G401 (cell line): ENCODE measurements around the gene IL1RAPL1. TPM values are rescaled to one million over a fixed set of nuclear protein-coding genes. Genes with fewer than 3 reads are reported as not detected.

Source experiments
- DNase-seq: peaks from one replicate; pipeline ENCODE4 v3.0.0-alpha.2; 2015; ENCODE audit warnings: low spot score
- in situ Hi-C: cut with HindIII; loops from 2 replicates; pipeline ENCODE4 v1.10.0; 2016; ENCODE audit warnings: low sequenced_read_pairs, mixed read lengths
- total RNA-seq: library from RNA; depleted of rRNA; stranded (reverse); fragments of >200 nt; shearing (Covaris generic); gene quantifications from 2 replicates; pipeline ENCODE4 v1.2.3, GENCODE V29; 2014

The IL1RAPL1 gene
- total RNA-seq, 1 experiment from 2014 or later, result not detected

DNA sequence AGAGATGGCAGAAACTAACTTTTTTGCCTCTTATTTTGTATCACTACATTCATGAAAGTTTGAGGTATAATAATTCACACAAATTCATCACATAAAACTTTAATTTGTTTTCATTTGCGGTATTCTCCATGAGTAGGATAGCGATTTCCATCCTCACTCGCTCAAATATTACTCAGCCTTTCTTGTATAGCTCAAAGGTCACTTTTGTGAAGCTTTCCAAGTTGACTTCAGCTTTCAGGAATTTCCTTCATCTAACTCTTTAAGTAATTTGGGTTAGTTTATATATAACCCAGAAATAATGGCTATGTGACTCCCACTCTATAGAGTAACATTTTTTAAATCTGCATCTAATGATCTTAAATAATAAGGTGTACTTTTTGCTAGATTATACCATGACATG is 314.4 kb downstream of the IL1RAPL1 start:
- in situ Hi-C loops, result no loop called here
- DNase-seq, result no peak

DNA sequence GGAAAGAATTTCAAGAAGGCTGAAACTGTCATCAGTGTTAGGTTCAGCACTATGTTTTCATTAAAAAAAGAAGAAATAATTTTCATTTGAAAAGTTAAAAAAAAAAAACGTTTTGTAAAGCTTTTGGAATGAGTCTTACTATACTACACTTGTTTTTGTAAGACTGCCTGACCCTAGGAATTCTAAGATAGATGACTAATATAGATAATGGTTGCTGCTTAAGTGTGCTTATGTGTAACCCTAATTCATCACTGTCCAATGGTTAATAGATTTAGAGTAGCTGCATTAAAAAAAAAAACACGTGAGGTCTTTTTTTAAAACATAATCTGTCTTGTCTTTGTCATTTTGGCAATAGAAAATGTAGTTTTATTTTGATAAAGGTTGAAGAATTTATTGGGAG is 323.2 kb downstream of the IL1RAPL1 start:
- in situ Hi-C loops, result no loop called here

DNA sequence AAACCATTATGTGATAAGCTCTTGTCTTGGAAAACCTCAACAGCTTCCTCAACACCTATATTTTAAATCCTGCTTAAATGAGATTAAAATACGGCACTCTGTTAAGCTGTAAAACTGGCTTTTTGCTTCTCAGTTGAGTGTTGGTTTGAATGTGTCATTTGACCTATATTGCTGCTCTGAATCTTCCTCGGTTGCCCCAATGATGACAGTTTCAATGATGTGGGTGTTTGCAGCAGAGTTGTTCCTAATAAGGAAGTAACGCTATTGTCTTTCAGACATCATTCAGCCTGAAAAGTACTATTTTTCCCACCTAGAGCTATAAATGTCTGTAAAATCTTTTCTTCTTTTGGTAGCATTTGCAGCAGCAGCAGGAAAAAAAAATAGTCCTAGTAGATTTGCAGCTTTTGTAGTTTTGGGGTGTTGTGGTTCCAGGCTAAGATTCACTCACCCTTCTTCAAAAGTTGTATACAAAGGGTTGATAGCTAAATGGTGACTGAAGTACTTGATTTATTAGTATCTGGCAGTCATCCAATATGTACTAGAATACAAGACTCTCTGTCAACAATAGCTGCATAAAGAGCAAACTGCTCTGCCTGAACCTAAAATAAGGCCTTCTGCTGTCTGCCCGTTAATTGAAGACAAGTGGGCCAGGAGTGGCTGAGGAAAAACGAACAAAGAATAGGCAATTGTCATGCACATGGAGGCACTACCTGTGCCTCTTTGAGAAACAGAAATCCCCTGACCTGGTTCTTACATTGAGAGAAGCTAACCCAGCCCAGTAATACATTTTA is 333.1 kb downstream of the IL1RAPL1 start:
- in situ Hi-C loops, result no loop called here
- DNase-seq, result peak; percentile 19

More for the DNA sequence above, 323.2 kb downstream of the IL1RAPL1 start:
- no peak for DNase-seq

DNA sequence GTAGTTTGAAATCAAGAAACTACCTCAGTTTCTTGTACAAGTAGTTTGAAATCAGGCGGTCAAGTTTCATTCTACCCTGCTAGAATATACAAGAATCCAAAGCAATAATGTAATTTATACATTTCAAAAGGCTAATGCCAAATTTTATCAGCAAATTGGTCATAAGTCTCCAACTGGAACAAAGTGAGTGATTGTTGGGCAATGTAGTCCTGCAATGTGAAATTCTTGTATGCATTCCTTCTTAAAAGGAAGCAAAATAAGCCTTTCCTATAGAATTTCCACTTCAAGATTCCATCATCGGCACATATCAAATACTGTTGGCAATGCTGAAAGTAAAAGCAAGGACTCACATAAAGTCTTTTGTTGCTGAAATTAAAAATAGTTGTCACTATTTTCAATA is 334.9 kb downstream of the IL1RAPL1 start:
- no peak for DNase-seq
- in situ Hi-C loops, result no loop called here

DNA sequence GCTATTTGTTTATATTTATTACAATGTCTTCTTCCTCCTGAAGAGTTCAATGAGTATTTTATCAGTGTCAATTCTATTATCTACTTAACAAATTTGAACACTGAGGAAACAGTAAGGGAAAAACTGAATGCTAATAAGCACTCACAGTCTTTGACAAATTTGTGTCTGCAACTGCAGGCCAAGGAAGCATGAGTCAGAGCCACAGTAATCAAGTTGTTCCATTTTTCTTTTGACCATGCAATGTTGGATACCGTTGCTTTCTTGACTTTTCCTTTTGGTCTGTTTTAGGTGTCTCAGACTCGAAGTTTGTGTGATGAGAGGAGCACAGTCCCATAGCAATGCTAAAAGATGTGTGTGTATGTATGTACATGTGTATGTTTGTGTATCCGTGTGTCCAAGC is 359.6 kb downstream of the IL1RAPL1 start:
- DNase-seq, result no peak

DNA sequence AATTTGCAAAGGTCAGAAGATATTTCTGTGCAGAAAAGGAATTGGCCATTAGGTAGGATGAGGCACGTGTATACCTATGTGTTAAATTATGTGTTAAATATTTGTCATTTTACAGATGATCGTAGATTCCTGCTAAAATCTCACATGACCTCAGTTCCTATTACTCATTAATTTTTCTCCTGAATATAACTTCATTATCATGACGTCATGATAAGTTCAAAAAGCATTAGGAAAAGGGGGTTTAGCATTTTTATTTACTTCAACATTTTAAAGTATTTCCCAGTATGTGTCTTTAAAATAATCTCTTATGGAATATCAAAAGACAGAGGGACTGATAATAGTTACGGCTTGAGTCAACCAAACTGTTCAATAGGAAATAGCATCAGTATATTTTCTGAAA is 372.8 kb downstream of the IL1RAPL1 start:
- in situ Hi-C loops, result no loop called here
- no peak for DNase-seq

More for the DNA sequence above, 359.6 kb downstream of the IL1RAPL1 start:
- in situ Hi-C loops, result no loop called here

DNA sequence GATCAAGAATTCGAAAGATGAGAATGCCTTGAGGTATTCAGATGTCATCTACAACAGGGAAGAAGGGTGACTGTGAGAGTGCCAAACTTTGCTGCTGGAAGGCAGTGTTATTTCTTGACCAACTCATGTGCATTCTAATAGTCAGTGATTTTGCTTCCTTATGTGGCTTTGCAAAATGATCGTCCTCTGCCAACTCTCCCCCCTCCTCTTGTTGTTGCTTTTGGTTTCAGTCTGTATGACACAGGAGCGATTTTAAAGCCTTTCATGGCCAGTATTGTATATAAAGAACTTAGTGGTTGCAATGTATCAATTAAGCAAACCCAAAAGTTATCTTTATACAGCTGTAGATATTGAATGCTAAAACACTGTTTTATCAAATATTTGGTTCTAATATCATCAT is 379.1 kb downstream of the IL1RAPL1 start:
- in situ Hi-C loops, result no loop called here
- no peak for DNase-seq

DNA sequence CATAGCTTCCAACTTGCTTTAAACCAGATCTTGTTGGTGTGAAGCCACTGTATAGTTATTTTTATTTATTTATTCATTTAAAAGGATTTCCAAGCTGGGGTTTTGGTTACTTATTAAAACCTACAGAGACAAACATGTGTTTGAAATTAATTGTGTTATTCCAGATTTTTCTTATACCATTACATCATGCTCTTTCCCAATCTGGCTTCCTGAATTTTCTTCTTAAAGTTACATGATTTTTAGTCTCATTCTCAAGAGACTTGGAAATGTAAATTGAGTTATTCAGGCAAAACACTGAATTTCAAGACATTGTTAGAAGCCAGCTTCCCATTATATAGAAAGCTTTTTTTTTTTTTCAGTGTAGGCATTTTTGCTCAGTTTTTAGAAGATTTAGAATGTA is 381.9 kb downstream of the IL1RAPL1 start:
- in situ Hi-C loops, result no loop called here
- no peak for DNase-seq

DNA sequence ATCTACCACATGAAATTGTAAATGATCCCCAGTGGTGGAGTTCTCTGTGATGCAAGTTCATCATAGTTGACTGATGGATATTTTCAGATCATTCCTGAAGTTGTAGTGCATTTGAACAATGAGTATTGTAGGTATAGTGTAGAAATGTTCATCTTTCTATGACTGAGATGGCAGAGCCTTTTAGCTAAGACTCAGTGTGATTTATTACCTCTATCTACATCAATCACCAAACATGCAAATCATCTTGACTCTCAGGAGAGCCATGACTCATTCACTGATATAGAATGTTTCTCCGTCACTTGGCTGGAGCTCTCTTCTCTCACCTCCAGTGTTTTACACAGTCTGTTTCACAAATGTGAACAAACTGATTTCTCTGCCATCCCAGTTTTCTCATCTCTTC is 392.6 kb downstream of the IL1RAPL1 start:
- no peak for DNase-seq
- in situ Hi-C loops, result no loop called here

DNA sequence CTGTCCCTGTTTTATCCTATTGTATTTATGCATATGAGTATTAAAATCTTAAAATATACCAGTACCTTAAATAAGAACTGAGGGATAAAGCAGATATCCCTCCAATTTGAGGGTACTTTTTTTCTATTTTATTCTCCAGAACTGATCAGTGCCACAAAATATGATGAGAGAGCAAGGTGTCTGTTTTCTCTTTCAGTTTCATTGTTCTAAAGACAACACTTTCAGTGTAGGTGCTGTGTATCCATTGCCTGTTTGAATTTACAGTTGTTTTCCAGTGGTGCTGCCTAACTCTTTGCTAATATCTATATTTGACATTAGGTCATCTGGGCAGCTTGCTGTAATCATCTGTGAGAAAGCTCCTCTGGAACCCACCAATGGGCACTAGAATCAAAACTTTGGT is 394.7 kb downstream of the IL1RAPL1 start:
- in situ Hi-C loops, result no loop called here

DNA sequence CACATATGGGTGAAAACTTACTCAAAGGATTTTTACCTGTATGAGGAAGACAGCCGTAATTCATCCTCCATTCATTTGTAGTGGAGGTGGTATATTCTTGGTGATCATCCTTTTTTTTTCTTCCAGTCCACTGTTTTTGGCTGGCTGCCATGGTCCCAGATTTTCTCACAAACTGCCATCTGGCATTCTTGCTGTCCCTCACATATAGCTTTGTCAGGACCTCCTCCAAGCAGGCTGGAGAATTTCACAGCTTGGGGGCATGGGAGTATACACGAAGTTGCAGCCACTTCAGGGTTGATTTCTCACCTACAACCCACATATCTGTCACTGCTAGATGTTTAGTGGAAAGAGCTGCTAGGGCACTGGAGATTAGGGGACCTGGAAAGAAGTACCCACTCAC is 401.0 kb downstream of the IL1RAPL1 start:
- in situ Hi-C loops, result no loop called here
- peak; percentile 80 for DNase-seq

More for the DNA sequence above, 394.7 kb downstream of the IL1RAPL1 start:
- DNase-seq, result no peak

DNA sequence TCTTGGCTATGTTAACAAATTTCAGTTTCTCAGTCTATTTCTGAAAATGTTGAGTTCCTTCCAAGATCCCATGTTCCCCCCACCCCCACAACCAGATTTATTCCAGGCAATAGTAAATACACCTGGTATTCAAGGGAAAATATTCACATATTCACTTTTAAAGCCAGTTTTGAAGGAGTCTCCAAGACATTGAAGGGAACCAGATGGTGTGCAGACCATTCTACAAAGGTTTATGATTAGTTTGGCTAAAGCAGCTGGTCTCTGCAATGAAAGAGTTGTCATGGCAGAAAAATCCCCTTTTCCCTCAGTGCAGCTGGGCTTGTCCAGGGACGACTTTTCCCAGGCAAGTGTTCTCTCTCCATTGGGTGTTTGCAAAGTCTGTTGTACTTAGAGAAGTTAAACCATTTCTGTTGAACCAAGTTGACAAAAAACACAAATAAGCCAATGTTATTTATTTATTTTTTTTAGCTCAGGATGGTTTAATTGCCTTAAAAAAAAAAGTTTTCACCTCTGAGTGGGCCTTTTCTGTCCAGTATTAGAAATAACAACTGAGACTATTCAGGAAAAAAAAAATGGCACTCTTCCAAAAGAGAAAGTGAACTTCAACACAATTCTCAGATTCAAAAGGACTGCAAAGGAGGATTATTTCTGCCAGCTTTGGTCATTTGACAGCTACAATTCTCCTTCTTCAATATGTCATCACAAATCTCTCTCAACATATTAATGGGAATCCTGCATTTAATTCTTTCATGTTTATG is 410.6 kb downstream of the IL1RAPL1 start:
- DNase-seq, result no peak
- in situ Hi-C loops, result no loop called here

DNA sequence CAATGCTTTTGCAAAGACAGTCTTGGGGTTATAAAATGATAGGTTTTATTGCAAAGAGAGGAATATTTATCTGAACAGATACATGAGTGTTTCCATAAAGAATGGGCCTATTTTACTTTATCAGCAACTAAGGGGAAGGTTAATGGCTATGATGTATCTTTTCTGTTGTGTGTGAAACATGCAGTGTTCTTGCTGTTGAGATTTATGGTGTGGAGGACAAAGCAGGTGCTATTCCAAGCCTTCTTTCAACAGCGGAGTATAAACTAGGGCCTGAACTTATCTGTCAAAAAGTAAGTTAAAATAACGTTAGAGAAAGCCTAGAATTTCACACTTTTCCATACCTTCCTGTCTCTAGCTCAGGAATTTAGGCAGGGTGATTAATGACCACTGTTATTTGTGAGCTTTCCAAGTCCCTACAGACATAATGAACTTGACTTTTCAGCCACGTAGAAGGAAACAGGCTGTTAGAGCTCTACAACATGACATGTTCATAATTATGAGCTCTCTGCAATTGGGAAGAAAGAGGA is 411.4 kb downstream of the IL1RAPL1 start:
- DNase-seq, result no peak
- in situ Hi-C loops, result no loop called here

DNA sequence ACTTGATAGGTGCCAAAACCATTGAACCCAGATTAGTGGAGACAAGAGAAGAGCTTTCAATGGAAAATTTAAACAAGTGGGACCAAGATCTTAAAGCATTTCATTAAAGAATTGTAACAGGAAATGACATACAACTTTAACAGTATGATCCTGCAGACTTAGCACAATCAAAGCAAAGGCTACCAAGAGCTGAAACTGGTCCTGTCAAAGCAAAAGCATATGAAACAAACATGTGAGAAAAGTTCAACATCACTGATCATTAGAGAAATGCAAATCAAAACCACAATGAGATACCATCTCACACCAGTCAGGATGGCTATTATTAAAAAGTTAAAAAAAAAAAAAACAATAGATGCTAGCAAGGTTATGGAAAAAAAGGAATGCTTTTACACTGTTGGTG is 425.6 kb downstream of the IL1RAPL1 start:
- in situ Hi-C loops, result no loop called here

DNA sequence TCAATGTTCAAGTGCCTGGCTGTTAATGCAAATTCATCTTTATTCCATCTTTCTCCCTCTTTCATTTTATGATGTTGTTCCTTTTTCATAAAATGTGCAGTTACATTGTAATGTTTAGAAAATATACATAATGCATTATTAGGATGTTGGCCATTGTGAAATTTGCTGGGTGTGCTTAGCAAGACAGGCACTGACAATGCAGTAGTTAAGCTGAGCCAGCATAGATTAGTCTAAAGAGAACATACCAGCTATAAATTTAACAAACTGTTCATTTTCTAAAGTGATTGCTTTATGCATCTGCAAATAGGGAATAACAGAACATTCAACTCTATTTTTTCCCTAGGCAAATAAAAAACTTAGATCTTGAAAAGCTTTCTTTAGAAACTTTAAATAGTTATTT is 436.0 kb downstream of the IL1RAPL1 start:
- DNase-seq, result no peak
- in situ Hi-C loops, result no loop called here

More for the DNA sequence above, 425.6 kb downstream of the IL1RAPL1 start:
- DNase-seq, result no peak

DNA sequence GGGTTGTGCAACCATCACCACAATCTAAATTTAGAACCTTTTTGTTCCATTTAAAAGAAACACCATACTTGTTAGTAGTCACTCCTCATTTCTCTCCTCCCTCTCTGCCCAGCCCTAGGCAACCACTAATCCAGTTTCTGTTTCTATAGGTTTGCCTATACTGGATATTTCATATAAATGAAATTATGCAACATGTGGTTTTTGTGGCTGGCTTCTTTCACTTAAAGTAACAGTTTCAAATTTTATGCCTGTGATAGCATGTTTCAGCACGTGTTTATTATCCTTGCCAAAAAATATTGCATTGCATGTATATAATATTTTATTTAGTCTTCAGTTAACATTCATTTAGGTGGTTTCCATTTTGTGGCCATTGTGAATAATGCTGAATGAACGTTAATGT is 437.6 kb downstream of the IL1RAPL1 start:
- in situ Hi-C loops, result no loop called here
- no peak for DNase-seq

DNA sequence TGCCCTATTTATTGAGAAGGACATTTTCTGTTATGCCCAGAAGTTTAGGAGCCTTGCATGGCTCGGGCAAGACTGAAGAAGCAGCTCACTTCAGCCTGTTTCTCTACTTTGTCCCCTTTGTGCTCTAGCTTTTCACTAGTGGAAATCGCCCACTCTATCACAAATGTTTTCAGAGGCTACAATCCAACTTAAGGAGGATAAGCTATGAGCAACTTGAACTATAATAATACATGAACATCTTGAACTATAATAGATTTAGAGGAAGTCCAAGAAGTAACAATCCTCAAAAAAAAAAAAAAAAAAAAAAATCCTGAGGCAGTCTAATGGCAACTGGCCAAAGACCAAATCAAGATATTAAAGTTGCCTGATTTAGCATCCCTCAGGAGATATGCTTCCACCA is 452.3 kb downstream of the IL1RAPL1 start:
- DNase-seq, result no peak
- in situ Hi-C loops, result no loop called here

DNA sequence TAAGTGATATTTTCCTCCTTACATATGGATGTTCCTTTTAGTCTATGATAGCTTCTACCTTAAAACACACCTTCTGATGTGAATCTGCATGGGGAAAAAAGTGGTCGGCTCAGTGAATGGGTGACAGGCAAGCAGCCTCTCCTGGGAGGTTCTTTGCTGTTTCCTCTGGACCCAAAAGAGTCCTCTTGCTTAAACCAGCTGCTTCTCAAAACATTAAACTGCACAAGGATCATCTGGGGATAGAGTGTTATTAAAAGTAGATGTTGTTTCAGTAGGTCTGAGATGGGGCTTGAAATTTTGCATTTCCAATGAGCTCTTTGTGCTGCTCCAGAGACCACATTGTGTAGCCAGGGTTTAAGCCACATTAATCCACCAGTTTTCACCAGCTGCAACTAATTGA is 452.9 kb downstream of the IL1RAPL1 start:
- in situ Hi-C loops, result no loop called here
- DNase-seq, result no peak

DNA sequence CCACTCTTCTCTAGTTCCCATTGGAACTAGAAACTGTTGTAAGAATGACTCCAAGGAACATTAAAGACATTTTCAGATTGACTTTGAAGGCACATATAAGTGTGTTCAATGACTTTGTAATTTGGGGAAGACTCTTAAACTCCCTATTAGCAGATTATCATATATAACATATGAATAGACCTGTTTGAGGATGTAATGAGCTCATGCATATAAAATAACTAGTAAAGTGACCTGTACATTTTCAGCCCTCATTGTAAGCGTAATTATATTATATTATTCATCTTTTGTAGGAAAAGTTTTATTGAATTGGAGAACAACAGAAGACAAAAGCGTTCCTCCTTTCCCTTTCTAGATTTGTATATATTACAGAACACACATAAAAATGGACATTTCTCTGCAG is 455.1 kb downstream of the IL1RAPL1 start:
- in situ Hi-C loops, result no loop called here
- no peak for DNase-seq

DNA sequence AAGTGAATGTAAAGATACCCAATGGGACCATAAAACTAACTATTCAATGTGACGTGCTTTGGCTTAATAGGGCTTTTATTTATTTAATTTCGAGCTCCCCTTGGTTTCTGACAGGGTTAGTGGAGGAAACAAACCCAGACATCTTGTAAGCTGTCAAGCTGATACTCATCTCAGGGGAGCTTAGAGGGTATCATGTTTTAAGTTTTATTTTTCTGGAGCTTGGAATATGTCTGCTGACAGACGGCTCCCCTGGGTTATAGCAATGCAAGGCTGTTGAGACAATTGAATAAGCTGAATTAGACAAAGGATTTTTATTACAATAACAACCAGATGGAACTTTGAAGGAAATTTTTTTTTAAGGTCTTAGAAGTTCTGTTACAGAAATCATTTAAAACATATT is 456.5 kb downstream of the IL1RAPL1 start:
- DNase-seq, result no peak
- in situ Hi-C loops, result no loop called here
